Smooth muscle cell (in vitro differentiated cells): ENCODE measurements around the gene HIP1R. TPM values are rescaled to one million over a fixed set of nuclear protein-coding genes. Genes with fewer than 3 reads are reported as not detected.

ENCODE experiments used
- DNase-seq: peaks from one replicate; lab custom pipeline; 2025; ENCODE audit not compliant: unreplicated experiment; lab: John Stamatoyannopoulos, UW
- H2AFZ ChIP-seq: fragments of 200-600 bp; sonication (generic); 2 replicates; pipeline ENCODE4 v1.6.0; 2016; ENCODE audit warnings: antibody characterized with exemption, low read depth, mild to moderate bottlenecking
- H3F3A ChIP-seq: fragments of 200-600 bp; sonication (generic); 2 replicates; pipeline ENCODE4 v1.6.0; 2017; ENCODE audit warnings: antibody characterized with exemption, low read depth
- H3K27ac ChIP-seq: fragments of 200-600 bp; sonication (generic); 2 replicates; pipeline ENCODE4 v1.5.1; 2016; ENCODE audit warnings: low read depth, mild to moderate bottlenecking
- H3K27me3 ChIP-seq: fragments of 200-600 bp; sonication (generic); 2 replicates; pipeline ENCODE4 v1.6.1; 2016; ENCODE audit warnings: low read depth, mild to moderate bottlenecking
- H3K36me3 ChIP-seq: fragments of 200-600 bp; sonication (generic); 2 replicates; pipeline ENCODE4 v1.5.1; 2016; ENCODE audit warnings: low read depth
- H3K4me1 ChIP-seq: fragments of 200-600 bp; sonication (generic); 2 replicates; pipeline ENCODE4 v1.5.1; 2016; ENCODE audit warnings: low read depth
- H3K4me2 ChIP-seq: fragments of 200-600 bp; sonication (generic); 2 replicates; pipeline ENCODE4 v1.6.0; 2016; ENCODE audit warnings: mild to moderate bottlenecking
- H3K4me3 ChIP-seq: fragments of 200-600 bp; sonication (generic); 2 replicates; pipeline ENCODE4 v1.5.1; 2016; ENCODE audit warnings: mild to moderate bottlenecking
- H3K79me2 ChIP-seq: fragments of 200-600 bp; sonication (generic); 2 replicates; pipeline ENCODE4 v1.6.0; 2016; ENCODE audit warnings: low read depth, mild to moderate bottlenecking
- H3K9ac ChIP-seq: fragments of 200-600 bp; sonication (generic); 2 replicates; pipeline ENCODE4 v1.6.0; 2016; ENCODE audit warnings: low read depth
- H3K9me3 ChIP-seq: fragments of 200-600 bp; sonication (generic); replicated peaks from 2 replicates; pipeline ENCODE4 v1.5.1; 2016; ENCODE audit warnings: low read depth
- H4K20me1 ChIP-seq: fragments of 200-600 bp; sonication (generic); 2 replicates; pipeline ENCODE4 v1.6.0; 2016; ENCODE audit warnings: low read depth
- CTCF ChIP-seq: fragments of 200-600 bp; sonication (generic); IDR thresholded peaks from 2 replicates; pipeline ENCODE4 v1.5.1; 2017; ENCODE audit warnings: borderline replicate concordance, mild to moderate bottlenecking, antibody characterized with exemption; ENCODE audit not compliant: insufficient read depth, poor library complexity, severe bottlenecking
- WGBS: methylation state at CpG from one replicate; pipeline ENCODE4 v1.1.7; 2016; ENCODE audit warnings: low lambda C conversion rate; 5-methylcytosine and 5-hydroxymethylcytosine counted together
- polyA plus RNA-seq: library from polyadenylated mRNA; unstranded; fragments of >200 nt; fragmentation: Nextera tagmentation; extraction: Ambion mirVana; gene quantifications from 2 replicates; pipeline ENCODE4 v1.2.1, GENCODE V29; 2016
- total RNA-seq: library from RNA; depleted of rRNA; stranded (reverse); fragments of >200 nt; gene quantifications from 2 replicates; pipeline ENCODE4 v1.2.3, GENCODE V29; 2014

The HIP1R gene
- total and polyA plus RNA-seq, 2 experiments from 2014 or later: 6.0 to 27.8 TPM

DNA sequence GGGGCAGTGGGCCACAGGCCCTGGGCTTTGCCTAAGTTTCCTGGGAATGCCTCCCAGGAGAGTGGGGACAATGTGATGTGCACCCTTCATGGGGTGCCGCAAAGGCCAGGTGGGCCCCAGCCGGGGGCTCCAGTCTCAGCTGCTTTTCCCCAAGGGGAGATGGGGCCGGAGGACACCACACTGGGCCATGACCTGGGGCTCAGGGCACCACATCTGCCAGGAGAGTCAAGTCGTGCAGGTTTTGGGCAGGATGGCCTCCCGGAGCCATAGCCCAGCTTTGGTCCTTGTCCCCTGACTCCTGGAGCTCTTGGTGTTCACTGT is 12.2 kb downstream of the HIP1R start:
- Histone ChIP-seq H3K36me3 (no peaks in the 10 kb centered on the region), H3K27ac (no peak overlapping the region), H3K9me3 (no peaks in the 10 kb centered on the region), H3F3A (peaks cover under 1% of the 10 kb centered on the region), H4K20me1 (no peaks in the 10 kb centered on the region), H2AFZ (no peak overlapping the region), H3K4me1 (no peaks in the 10 kb centered on the region), H3K79me2 (no peaks in the 10 kb centered on the region), H3K9ac (no peak overlapping the region), H3K4me2 (no peak overlapping the region), H3K27me3 (no peaks in the 10 kb centered on the region), H3K4me3 (no peak overlapping the region)
- no peak for DNase-seq
- WGBS: 87% methylated on average over 5 of the region's 5 CpGs
- TF ChIP-seq CTCF: no peak

DNA sequence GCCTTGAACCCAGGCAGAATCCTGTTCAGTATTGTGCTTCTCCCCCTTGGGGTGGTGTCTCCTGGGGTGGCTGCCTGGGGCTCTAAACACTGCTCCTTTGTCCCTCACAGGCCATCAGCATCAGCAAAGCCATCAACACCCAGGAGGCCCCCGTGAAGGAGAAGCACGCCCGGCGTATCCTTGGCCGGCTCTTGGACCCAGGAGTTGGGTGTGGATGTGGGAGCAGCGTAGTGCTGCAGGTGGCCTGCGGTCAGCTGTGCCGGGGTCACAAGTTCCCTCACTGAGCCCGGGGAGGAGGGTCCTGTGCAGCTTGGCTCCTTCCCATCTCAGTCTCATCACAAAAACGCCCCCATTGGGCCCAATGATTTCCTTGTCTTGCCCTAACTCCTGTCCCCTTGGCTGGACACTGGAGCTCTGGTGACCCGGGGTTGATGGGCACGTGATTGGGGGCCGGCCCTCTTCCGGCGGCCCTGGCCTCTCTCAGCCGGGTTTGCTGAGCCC is 12.7 kb downstream of the HIP1R start:
- H3K9ac ChIP-seq: no peak overlapping the region
- no peak for TF ChIP-seq CTCF
- WGBS: 92% methylated on average over 16 of the region's 16 CpGs

DNA sequence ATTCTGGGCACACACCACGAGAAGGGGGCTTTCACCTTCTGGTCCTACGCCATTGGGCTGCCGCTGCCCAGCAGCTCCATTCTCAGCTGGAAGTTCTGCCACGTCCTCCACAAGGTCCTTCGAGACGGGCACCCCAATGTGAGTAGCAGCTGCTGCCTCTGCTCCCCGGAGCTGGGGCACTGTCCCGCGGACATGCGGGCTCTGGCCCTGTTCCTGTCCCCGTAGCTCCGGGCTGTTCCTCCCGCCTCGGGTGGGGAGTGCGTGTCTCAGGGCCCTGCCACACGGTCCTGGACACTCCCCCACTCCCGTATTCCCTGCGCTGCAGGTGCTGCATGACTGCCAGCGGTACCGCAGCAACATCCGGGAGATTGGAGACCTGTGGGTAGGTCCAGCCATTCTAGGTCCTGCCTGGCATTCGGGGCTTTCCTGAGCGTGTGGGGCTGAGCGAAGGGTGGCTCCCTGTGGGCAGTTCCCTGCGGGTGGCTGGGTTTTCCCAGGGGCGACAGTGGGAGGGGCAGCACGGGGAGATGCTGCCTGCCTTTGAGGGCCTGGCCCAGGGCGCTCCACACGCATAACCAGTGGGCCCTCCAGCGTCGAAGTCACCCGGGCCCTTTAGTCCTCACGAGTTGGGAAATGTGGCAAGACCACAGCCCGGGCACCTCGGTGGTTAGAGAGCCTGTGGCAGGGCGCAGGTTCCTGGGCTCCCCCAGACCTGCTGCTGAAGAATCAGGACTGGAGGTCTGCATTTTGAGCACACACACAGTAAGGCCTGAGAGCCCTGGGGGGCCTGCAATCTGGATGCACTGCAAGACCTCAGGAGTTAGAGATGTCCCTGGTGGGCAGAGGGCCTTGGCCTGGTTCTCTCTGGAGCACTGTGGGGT is 13.5 kb downstream of the HIP1R start:
- Histone ChIP-seq H3K27ac (no peak overlapping the region), H3K79me2 (no peaks in the 10 kb centered on the region), H3K9ac (no peak overlapping the region), H3K36me3 (no peaks in the 10 kb centered on the region), H3K4me1 (no peaks in the 10 kb centered on the region), H4K20me1 (no peaks in the 10 kb centered on the region), H3K4me2 (no peak overlapping the region), H3F3A (no peaks in the 10 kb centered on the region), H3K9me3 (no peaks in the 10 kb centered on the region), H2AFZ (no peak overlapping the region), H3K27me3 (no peaks in the 10 kb centered on the region), H3K4me3 (no peak overlapping the region)
- DNase-seq: no peak
- 93% methylated on average over 33 of the region's 36 CpGs for WGBS
- no peak for TF ChIP-seq CTCF

More for the DNA sequence above, 12.7 kb downstream of the HIP1R start:
- H3K27me3 ChIP-seq: no peaks in the 10 kb centered on the region
- H3K79me2 ChIP-seq: no peaks in the 10 kb centered on the region
- H4K20me1 ChIP-seq: no peaks in the 10 kb centered on the region
- no peak overlapping the region for H3K4me3 ChIP-seq
- no peaks in the 10 kb centered on the region for H3K36me3 ChIP-seq
- H3F3A ChIP-seq: no peaks in the 10 kb centered on the region
- no peak for DNase-seq
- no peak overlapping the region for H3K4me2 ChIP-seq
- no peaks in the 10 kb centered on the region for H3K4me1 ChIP-seq
- H3K9me3 ChIP-seq: no peaks in the 10 kb centered on the region
- no peak overlapping the region for H2AFZ ChIP-seq
- H3K27ac ChIP-seq: no peak overlapping the region
